Skeletal muscle tissue (tissue), 4 donors: ENCODE data around the gene PYDC2. TPM values are rescaled to one million over a fixed set of nuclear protein-coding genes. Genes with fewer than 3 reads are reported as not detected.

ENCODE experiments used
- H3K27ac ChIP-seq: one replicate; pipeline ENCODE4 v1.7.0; 2013; ENCODE audit warnings: mild to moderate bottlenecking, low read depth, low read length, inconsistent platforms
- H3K27me3 ChIP-seq, 3 donors: one replicate each; pipeline ENCODE4 v1.7.0; 2013; ENCODE audit warnings: low read length in 3 of 3; ENCODE audit not compliant: control insufficient read depth in 3 of 3, insufficient read depth in 3 of 3
- H3K36me3 ChIP-seq, 3 donors: one replicate each; pipeline ENCODE4 v1.7.0; 2013; ENCODE audit warnings: low read length in 3 of 3; ENCODE audit not compliant: control insufficient read depth in 3 of 3, insufficient read depth in 3 of 3
- H3K4me1 ChIP-seq, 3 donors: one replicate each; pipeline ENCODE4 v1.7.0; 2013; ENCODE audit warnings: low read length in 3 of 3, mild to moderate bottlenecking in 3 of 3; ENCODE audit not compliant: control insufficient read depth in 3 of 3, insufficient read depth in 3 of 3
- H3K4me3 ChIP-seq, 3 donors: one replicate each; pipeline ENCODE4 v1.7.0; 2013; ENCODE audit warnings: low read length in 3 of 3
- H3K9ac ChIP-seq, 3 donors: one replicate each; pipeline ENCODE4 v1.7.0; 2013; ENCODE audit warnings: low read length in 3 of 3, mild to moderate bottlenecking in 3 of 3, moderate library complexity in 2 of 3, low read depth in 1 of 3
- H3K9me3 ChIP-seq, 3 donors: one replicate each; pipeline ENCODE4 v1.7.0; 2013; ENCODE audit warnings: low read length in 3 of 3; ENCODE audit not compliant: control insufficient read depth in 3 of 3
- total RNA-seq: library from RNA; depleted of rRNA; stranded (reverse); fragments of >200 nt; gene quantifications from one replicate; pipeline ENCODE4 v1.2.3, GENCODE V29; 2014
- donor health status: Osteomylitis.

PYDC2 gene
- total RNA-seq, 1 donor from 2014 or later = not detected

- H3K27ac ChIP-seq = no peak overlapping the region
- H3K4me3 ChIP-seq = no peak overlapping the region
- no peaks in the 10 kb centered on the region for H3K36me3 ChIP-seq
- H3K4me1 ChIP-seq = no peaks in the 10 kb centered on the region
- H3K9me3 ChIP-seq = no peaks in the 10 kb centered on the region
- H3K9ac ChIP-seq = no peak overlapping the region
- no peaks in the 10 kb centered on the region for H3K27me3 ChIP-seq
These were observed 30.9 kb upstream of the PYDC2 start for GRCh38 chr3:191430103-191430502.

GRCh38 chr3:191431160-191431822 lies 29.7 kb upstream of the PYDC2 start:
- no peaks in the 10 kb centered on the region for H3K4me1 ChIP-seq
- H3K27me3 ChIP-seq = no peaks in the 10 kb centered on the region
- H3K27ac ChIP-seq = no peak overlapping the region
- H3K9ac ChIP-seq = no peak overlapping the region
- H3K36me3 ChIP-seq = no peaks in the 10 kb centered on the region
- H3K4me3 ChIP-seq = no peak overlapping the region
- no peaks in the 10 kb centered on the region for H3K9me3 ChIP-seq

- Histone ChIP-seq H3K27ac (no peak overlapping the region), H3K9me3 (no peaks in the 10 kb centered on the region), H3K4me3 (no peak overlapping the region), H3K9ac (no peak overlapping the region), H3K36me3 (no peaks in the 10 kb centered on the region), H3K4me1 (no peaks in the 10 kb centered on the region), H3K27me3 (no peaks in the 10 kb centered on the region)
These were observed 28.8 kb upstream of the PYDC2 start for GRCh38 chr3:191432162-191432561.

- H3K27ac ChIP-seq = no peak overlapping the region
- H3K4me1 ChIP-seq = no peaks in the 10 kb centered on the region
- H3K27me3 ChIP-seq = no peaks in the 10 kb centered on the region
- no peak overlapping the region for H3K9ac ChIP-seq
- H3K4me3 ChIP-seq = no peak overlapping the region
- H3K36me3 ChIP-seq = no peaks in the 10 kb centered on the region
- H3K9me3 ChIP-seq = no peaks in the 10 kb centered on the region
These were observed 26.9 kb upstream of the PYDC2 start for GRCh38 chr3:191434024-191434423.

GRCh38 chr3:191435981-191436380 lies 25.0 kb upstream of the PYDC2 start:
- Histone ChIP-seq H3K27me3 (no peaks in the 10 kb centered on the region), H3K36me3 (no peaks in the 10 kb centered on the region), H3K4me3 (no peak overlapping the region), H3K9ac (no peak overlapping the region), H3K27ac (no peak overlapping the region), H3K4me1 (no peaks in the 10 kb centered on the region), H3K9me3 (peaks cover 0 to 2% (median 0%) of the 10 kb centered on the region in 3 donors)

- Histone ChIP-seq H3K4me1 (no peaks in the 10 kb centered on the region), H3K4me3 (no peak overlapping the region), H3K36me3 (no peaks in the 10 kb centered on the region), H3K9ac (no peak overlapping the region), H3K27me3 (no peaks in the 10 kb centered on the region), H3K27ac (no peak overlapping the region), H3K9me3 (peaks cover 0 to 2% (median 0%) of the 10 kb centered on the region in 3 donors)
These were observed 22.7 kb upstream of the PYDC2 start for GRCh38 chr3:191438150-191438814.

GRCh38 chr3:191440532-191440931 lies 20.4 kb upstream of the PYDC2 start:
- Histone ChIP-seq H3K27me3 (no peaks in the 10 kb centered on the region), H3K36me3 (no peaks in the 10 kb centered on the region)

GRCh38 chr3:191441687-191442086 lies 19.3 kb upstream of the PYDC2 start:
- no peak overlapping the region for H3K27ac ChIP-seq
- H3K4me1 ChIP-seq = no peaks in the 10 kb centered on the region
- no peaks in the 10 kb centered on the region for H3K36me3 ChIP-seq
- H3K9ac ChIP-seq = no peak overlapping the region
- no peak overlapping the region for H3K4me3 ChIP-seq
- no peaks in the 10 kb centered on the region for H3K27me3 ChIP-seq
- peaks cover 0 to 2% (median 0%) of the 10 kb centered on the region in 3 donors for H3K9me3 ChIP-seq

More at GRCh38 chr3:191440532-191440931, 20.4 kb upstream of the PYDC2 start:
- Histone ChIP-seq H3K9ac (no peak overlapping the region), H3K4me3 (no peak overlapping the region), H3K9me3 (peaks cover 0 to 2% (median 0%) of the 10 kb centered on the region in 3 donors), H3K27ac (no peak overlapping the region), H3K4me1 (no peaks in the 10 kb centered on the region)

- Histone ChIP-seq H3K27me3 (no peaks in the 10 kb centered on the region), H3K9ac (no peak overlapping the region), H3K4me1 (no peaks in the 10 kb centered on the region), H3K9me3 (peaks cover 0 to 2% (median 0%) of the 10 kb centered on the region in 3 donors), H3K4me3 (no peak overlapping the region), H3K27ac (no peak overlapping the region), H3K36me3 (no peaks in the 10 kb centered on the region)
These were observed 16.4 kb upstream of the PYDC2 start for GRCh38 chr3:191444569-191444968.

- no peaks in the 10 kb centered on the region for H3K4me1 ChIP-seq
- no peaks in the 10 kb centered on the region for H3K36me3 ChIP-seq
- H3K9ac ChIP-seq = no peak overlapping the region
- no peaks in the 10 kb centered on the region for H3K9me3 ChIP-seq
- no peak overlapping the region for H3K27ac ChIP-seq
- no peaks in the 10 kb centered on the region for H3K27me3 ChIP-seq
- no peak overlapping the region for H3K4me3 ChIP-seq
These were observed 11.7 kb upstream of the PYDC2 start for GRCh38 chr3:191449256-191449655.
